ENCODE data around the gene RSPH3.
A peak's percentile ranks its signal among the peaks of the same experiment; 100 is the strongest.
"Not testable (repeated sequence)": the region's sequence is repeated elsewhere in the genome, so short reads cannot be mapped to it uniquely, and the experiment has no call there.

The RSPH3 gene

GRCh38 chr6:159023893-159024292, 23.9 kb upstream of the RSPH3 start:
- DNase-seq: no peak

GRCh38 chr6:159020011-159020410, 20.0 kb upstream of the RSPH3 start:
- DNase-seq: no peak

- DNase-seq: no peak
Observed at GRCh38 chr6:159017757-159018559, 18.0 kb upstream of the RSPH3 start.

- no peak for DNase-seq
Observed at GRCh38 chr6:159014406-159014805, 14.4 kb upstream of the RSPH3 start.

GRCh38 chr6:159013229-159013628, 13.2 kb upstream of the RSPH3 start:
- no peak for DNase-seq

GRCh38 chr6:159012201-159012600, 12.2 kb upstream of the RSPH3 start:
- no peak for DNase-seq

- not testable (repeated sequence) for DNase-seq
Observed at GRCh38 chr6:159010037-159010612, 10.1 kb upstream of the RSPH3 start.

- peak; percentile 9 for DNase-seq
Observed at GRCh38 chr6:159008656-159009288, 8.8 kb upstream of the RSPH3 start.

GRCh38 chr6:159007510-159007909, 7.5 kb upstream of the RSPH3 start:
- no peak for DNase-seq

- DNase-seq: no peak
Observed at GRCh38 chr6:159005436-159005835, 5.4 kb upstream of the RSPH3 start.

- no peak for DNase-seq
Observed at GRCh38 chr6:159004592-159004991, 4.6 kb upstream of the RSPH3 start.

- no peak for DNase-seq
Observed at GRCh38 chr6:159002432-159003155, 2.6 kb upstream of the RSPH3 start.

- no peak for DNase-seq
Observed at GRCh38 chr6:158999154-158999665, 792 bp downstream of the RSPH3 start.

- DNase-seq: no peak
Observed at GRCh38 chr6:158996856-158997255, 3.1 kb downstream of the RSPH3 start.

GRCh38 chr6:158993639-158994038, 6.4 kb downstream of the RSPH3 start:
- no peak for DNase-seq

GRCh38 chr6:158991017-158991723, 8.8 kb downstream of the RSPH3 start:
- no peak for DNase-seq

GRCh38 chr6:158989711-158990110, 10.3 kb downstream of the RSPH3 start:
- DNase-seq: not testable (repeated sequence)

- no peak for DNase-seq
Observed at GRCh38 chr6:158988477-158988876, 11.5 kb downstream of the RSPH3 start.

- no peak for DNase-seq
Observed at GRCh38 chr6:158987657-158988056, 12.3 kb downstream of the RSPH3 start.

- DNase-seq: no peak
Observed at GRCh38 chr6:158978757-158979156, 21.2 kb downstream of the RSPH3 start.

- DNase-seq: no peak
Observed at GRCh38 chr6:158977382-158977781, 22.6 kb downstream of the RSPH3 start.

Data from CD4-positive, alpha-beta T cell treated with Interleukin-6 for 4 hours (primary cell).